OCI-LY7 (cell line): ENCODE results near the gene TP53I11. TPM values are rescaled to one million over a fixed set of nuclear protein-coding genes. Genes with fewer than 3 reads are reported as not detected.

Source experiments
- BruUV-seq: library from RNA; stranded (reverse); fragments of 400-500 nt; replicated peaks from 2 replicates; lab custom pipeline; 2021; lab: Mats Ljungman, UMichigan
- CTCF ChIA-PET: fragments of 300-600 bp; sonication (Branson Sonifier 250); formaldehyde crosslinking; loops from one replicate; lab custom pipeline; 2022; ENCODE audit warnings: antibody characterized with exemption; ENCODE audit not compliant: unreplicated experiment; lab: Charles Lee
- POLR2A ChIA-PET: fragments of 300-600 bp; sonication (Branson Sonifier 250); formaldehyde crosslinking; loops from one replicate; lab custom pipeline; 2022; ENCODE audit warnings: antibody characterized with exemption; lab: Charles Lee
- DNase-seq: peaks from one replicate; pipeline ENCODE4 v3.0.0-alpha.2; 2015; ENCODE audit warnings: low spot score
- H2AFZ ChIP-seq: fragments of 200-600 bp; sonication (generic), shearing (Covaris generic); 2 replicates; pipeline ENCODE4 v1.6.1; 2014; ENCODE audit warnings: mild to moderate bottlenecking, antibody characterized with exemption, low read length, moderate library complexity
- H3K27ac ChIP-seq: fragments of 200-600 bp; sonication (generic); 2 replicates; pipeline ENCODE4 v1.5.1; 2014; ENCODE audit warnings: mixed run types, low read depth, mild to moderate bottlenecking, moderate library complexity, low read length, inconsistent platforms; ENCODE audit not compliant: poor library complexity, severe bottlenecking
- H3K36me3 ChIP-seq: fragments of 200-600 bp; sonication (generic); 2 replicates; pipeline ENCODE4 v1.6.1; 2014; ENCODE audit warnings: mild to moderate bottlenecking, antibody characterized with exemption, low read length, moderate library complexity, mixed read lengths; ENCODE audit not compliant: insufficient read depth
- H3K4me1 ChIP-seq: fragments of 200-600 bp; sonication (generic); 2 replicates; pipeline ENCODE4 v1.5.1; 2014; ENCODE audit warnings: mild to moderate bottlenecking, low read length; ENCODE audit not compliant: insufficient read depth, poor library complexity, severe bottlenecking
- H3K4me2 ChIP-seq: fragments of 200-600 bp; sonication (generic); 2 replicates; pipeline ENCODE4 v1.6.1; 2014; ENCODE audit warnings: mild to moderate bottlenecking, low read length
- H3K4me3 ChIP-seq: fragments of 200-600 bp; sonication (generic); 2 replicates; pipeline ENCODE4 v1.5.1; 2014; ENCODE audit warnings: mild to moderate bottlenecking, low read depth, low read length; ENCODE audit not compliant: poor library complexity, severe bottlenecking
- H3K79me2 ChIP-seq: fragments of 200-600 bp; sonication (generic); 2 replicates; pipeline ENCODE4 v1.6.1; 2016; ENCODE audit warnings: low read depth, mild to moderate bottlenecking, low read length, moderate library complexity, mixed read lengths; ENCODE audit not compliant: insufficient read depth
- H3K9me2 ChIP-seq: fragments of 200-600 bp; sonication (generic); 2 replicates; pipeline ENCODE4 v1.6.1; 2016; ENCODE audit warnings: mild to moderate bottlenecking, low read length, mixed read lengths; ENCODE audit not compliant: insufficient read depth
- H3K9me3 ChIP-seq: fragments of 200-600 bp; sonication (generic); 2 replicates; pipeline ENCODE4 v1.6.1; 2014; ENCODE audit warnings: mild to moderate bottlenecking, mixed run types, low read length, mixed read lengths
- H4K20me1 ChIP-seq: fragments of 200-600 bp; sonication (generic); 2 replicates; pipeline ENCODE4 v1.6.1; 2014; ENCODE audit warnings: mild to moderate bottlenecking, antibody characterized with exemption, low read length, moderate library complexity, mixed read lengths; ENCODE audit not compliant: insufficient read depth
- CTCF ChIP-seq: fragments of 200-600 bp; sonication (generic); conservative IDR thresholded peaks from 2 replicates; pipeline ENCODE4 v1.5.1; 2014; ENCODE audit warnings: mild to moderate bottlenecking, antibody characterized with exemption, low read length, moderate library complexity, mixed read lengths
- EZH2phosphoT487 ChIP-seq: fragments of 200-600 bp; sonication (generic); IDR thresholded peaks from 2 replicates; pipeline ENCODE4 v1.6.1; 2018; ENCODE audit warnings: low read depth, borderline replicate concordance, mild to moderate bottlenecking, mixed run types, antibody characterized with exemption, low read length, moderate library complexity, mixed read lengths
- intact Hi-C: fragments of 100-400 bp; cut with micrococcal nuclease; formaldehyde crosslinking; loops from one replicate; pipeline ENCODE4 v1.10.0; 2022; ENCODE audit not compliant: unreplicated experiment
- total RNA-seq, 2 experiments: library from RNA; depleted of rRNA in 1 of 2; stranded (reverse); fragments of >200 nt in 1 of 2; shearing (Covaris generic) in 1 of 2; gene quantifications; 2 replicates each; pipeline ENCODE4 v1.2.3, GENCODE V29; 2014 to 2022

TP53I11 gene
- total RNA-seq, 2 experiments from 2014 or later: 0.25 to 0.51 TPM

GRCh38 chr11:44988981-44989635 lies 38.4 kb upstream of the TP53I11 start:
- DNase-seq: no peak
- TF ChIP-seq CTCF: no peak
- no peak for TF ChIP-seq EZH2phosphoT487
- ChIA-PET CTCF (interaction anchor here (0.6 kb wide), 1 partner anchor 9 kb away, joined by 3 read pairs; no protein-coding TSS in a partner anchor), POLR2A (interaction anchor here (0.6 kb wide), 1 partner anchor 292 kb away, joined by 3 read pairs; no protein-coding TSS in a partner anchor)
- no peak overlapping the region for H3K4me3 ChIP-seq
- BruUV-seq: no TSS peak
- H3K9me3 ChIP-seq: no peaks in the 10 kb centered on the region
- H3K27ac ChIP-seq: no peak overlapping the region
- no peaks in the 10 kb centered on the region for H3K36me3 ChIP-seq
- H2AFZ ChIP-seq: no peak overlapping the region
- H4K20me1 ChIP-seq: no peaks in the 10 kb centered on the region
- peaks cover 10% of the 10 kb centered on the region for H3K4me1 ChIP-seq
- no peaks in the 10 kb centered on the region for H3K79me2 ChIP-seq
- no peaks in the 10 kb centered on the region for H3K9me2 ChIP-seq
- H3K4me2 ChIP-seq: no peak overlapping the region
- intact Hi-C loops: no loop called here

- no peak overlapping the region for H3K4me2 ChIP-seq
- no peaks in the 10 kb centered on the region for H3K9me2 ChIP-seq
- no peak for TF ChIP-seq CTCF
- no peak for TF ChIP-seq EZH2phosphoT487
- DNase-seq: no peak
- no peaks in the 10 kb centered on the region for H3K9me3 ChIP-seq
- BruUV-seq: no TSS peak
- H3K27ac ChIP-seq: no peak overlapping the region
- CTCF ChIA-PET: interaction anchor here (0.5 to 0.6 kb wide), 2 partner anchors 10 to 38 kb away, joined by 3 to 4 read pairs; no protein-coding TSS in a partner anchor
- intact Hi-C loops: no loop called here
- H3K79me2 ChIP-seq: no peaks in the 10 kb centered on the region
- no peak overlapping the region for H2AFZ ChIP-seq
- H4K20me1 ChIP-seq: no peaks in the 10 kb centered on the region
- peaks cover 10% of the 10 kb centered on the region for H3K4me1 ChIP-seq
- POLR2A ChIA-PET: no interaction called here
- no peaks in the 10 kb centered on the region for H3K36me3 ChIP-seq
- H3K4me3 ChIP-seq: no peak overlapping the region
Observed at GRCh38 chr11:44988111-44988510, 37.4 kb upstream of the TP53I11 start.

- no TSS peak for BruUV-seq
- Histone ChIP-seq H3K4me2 (no peak overlapping the region), H3K36me3 (no peaks in the 10 kb centered on the region), H2AFZ (no peak overlapping the region), H3K27ac (no peak overlapping the region), H3K4me1 (peaks cover 6% of the 10 kb centered on the region), H3K79me2 (no peaks in the 10 kb centered on the region), H3K9me3 (no peaks in the 10 kb centered on the region), H4K20me1 (no peaks in the 10 kb centered on the region), H3K9me2 (no peaks in the 10 kb centered on the region), H3K4me3 (no peak overlapping the region)
- no peak for DNase-seq
- POLR2A ChIA-PET: no interaction called here
- TF ChIP-seq CTCF: no peak
- no peak for TF ChIP-seq EZH2phosphoT487
- intact Hi-C loops: no loop called here
- CTCF ChIA-PET: no interaction called here
Observed at GRCh38 chr11:44987506-44987905, 36.8 kb upstream of the TP53I11 start.
